Retinal pigment epithelial cell (primary cell): ENCODE measurements around the gene OR51E2.

Experiments
- DNase-seq: peaks from one replicate; pipeline ENCODE4 v3.0.0-alpha.2; 2010; ENCODE audit warnings: low read depth
- H3K4me3 ChIP-seq: 2 replicates; pipeline ENCODE4 v1.5.1; 2011; ENCODE audit warnings: mild to moderate bottlenecking, low read length, control low read depth, moderate library complexity
- CTCF ChIP-seq: conservative IDR thresholded peaks from 2 replicates; pipeline ENCODE4 v1.5.1; 2011; ENCODE audit warnings: low read depth, low read length, control low read depth, inconsistent platforms

OR51E2 gene

GRCh38 chr11:4680341-4680740 lies 17.3 kb downstream of the OR51E2 start:
- TF ChIP-seq CTCF, result no peak
- H3K4me3 ChIP-seq, result no peak overlapping the region
- no peak for DNase-seq

- no peak for TF ChIP-seq CTCF
- no peak for DNase-seq
- no peak overlapping the region for H3K4me3 ChIP-seq
These were observed 19.7 kb downstream of the OR51E2 start for GRCh38 chr11:4677948-4678347.

GRCh38 chr11:4673781-4674180 lies 23.9 kb downstream of the OR51E2 start:
- TF ChIP-seq CTCF, result no peak
- no peak overlapping the region for H3K4me3 ChIP-seq

GRCh38 chr11:4672470-4672869 lies 25.2 kb downstream of the OR51E2 start:
- H3K4me3 ChIP-seq, result no peak overlapping the region
- TF ChIP-seq CTCF, result no peak
- DNase-seq, result peak; percentile 63

More at GRCh38 chr11:4673781-4674180, 23.9 kb downstream of the OR51E2 start:
- DNase-seq, result no peak

GRCh38 chr11:4671741-4672140 lies 25.9 kb downstream of the OR51E2 start:
- H3K4me3 ChIP-seq, result no peak overlapping the region
- no peak for TF ChIP-seq CTCF
- DNase-seq, result no peak

- no peak overlapping the region for H3K4me3 ChIP-seq
- no peak for TF ChIP-seq CTCF
- DNase-seq, result no peak
These were observed 32.2 kb downstream of the OR51E2 start for GRCh38 chr11:4665424-4665823.

- no peak overlapping the region for H3K4me3 ChIP-seq
- TF ChIP-seq CTCF, result no peak
- DNase-seq, result no peak
These were observed 32.9 kb downstream of the OR51E2 start for GRCh38 chr11:4664786-4665185.
